ENCODE data around the gene TRAPPC2B. TPM values are rescaled to one million over a fixed set of nuclear protein-coding genes. Genes with fewer than 3 reads are reported as not detected.

TRAPPC2B gene
- total and polyA plus RNA-seq, 2 of the 13 experiments (the other 11 are each of a cell fraction or from before 2014, with no cell fraction given), result 13.3 to 17.7 TPM

GRCh38 chr19:57320180-57321084 lies 42.9 kb upstream of the TRAPPC2B start, which contains the start of gene ZNF543 (continued):
- no peak for TF ChIP-seq ZNF142 (CRISPR knock-in tag; IDR thresholded peaks at IDR 0.05)
- TF ChIP-seq ZNF883 (CRISPR knock-in tag; IDR thresholded peaks at IDR 0.05; ENCODE audit: not compliant biosample characterization), result no peak
- TF ChIP-seq RBM22 (optimal IDR thresholded peaks at IDR 0.05; ENCODE audit: low read length), result no peak
- 0 out of 4 replicates have a peak, but pooled peaks of 1 of the 2 experiments have one; percentile 41 for TF ChIP-seq ATF4 (CRISPR knock-in tag; IDR thresholded peaks at IDR 0.05)
- TF ChIP-seq ZNF704 (CRISPR knock-in tag; IDR thresholded peaks at IDR 0.05; ENCODE audit: borderline replicate concordance), result no peak
- no peak for TF ChIP-seq ZNF224 (CRISPR knock-in tag; IDR thresholded peaks at IDR 0.05)
- TF ChIP-seq DMAP1 (CRISPR knock-in tag; IDR thresholded peaks at IDR 0.05), result peak; percentile 56; the same call in 1 of the 2 replicates
- TF ChIP-seq MTA1 (CRISPR knock-in tag; IDR thresholded peaks at IDR 0.05; ENCODE audit: borderline replicate concordance), result 0 out of 2 replicates have a peak, but pooled peaks have one; percentile 32
- no peak for TF ChIP-seq ZSCAN5A (CRISPR knock-in tag; IDR thresholded peaks at IDR 0.05; ENCODE audit: borderline replicate concordance)
